Type B pancreatic cell (in vitro differentiated cells): ENCODE measurements around the gene TCP11L2. TPM values are rescaled to one million over a fixed set of nuclear protein-coding genes. Genes with fewer than 3 reads are reported as not detected.
"Not testable (repeated sequence)": the region's sequence is repeated elsewhere in the genome, so short reads cannot be mapped to it uniquely, and the experiment has no call there.

Experiments used
- DNase-seq: peaks from one replicate; pipeline ENCODE4 v3.0.0; 2021; ENCODE audit warnings: mixed read lengths; ENCODE audit not compliant: unreplicated experiment; ENCODE audit errors: extremely low spot score
- H3K27ac Mint-ChIP-seq: 2 replicates; pipeline ENCODE4 v1.8.0; 2021; ENCODE audit warnings: mild to moderate bottlenecking, mixed read lengths
- H3K27me3 Mint-ChIP-seq: 2 replicates; pipeline ENCODE4 v1.8.0; 2021; ENCODE audit warnings: mixed read lengths
- H3K36me3 Mint-ChIP-seq: 2 replicates; pipeline ENCODE4 v1.8.0; 2021; ENCODE audit warnings: mixed read lengths
- H3K4me1 Mint-ChIP-seq: one replicate; pipeline ENCODE4 v1.8.0; 2021; ENCODE audit warnings: mixed read lengths; ENCODE audit not compliant: unreplicated experiment
- H3K4me3 Mint-ChIP-seq: 2 replicates; pipeline ENCODE4 v1.8.0; 2021; ENCODE audit warnings: mild to moderate bottlenecking, mixed read lengths
- H3K9me3 Mint-ChIP-seq: 2 replicates; pipeline ENCODE4 v1.8.0; 2021; ENCODE audit warnings: mixed read lengths
- total RNA-seq: library from RNA; stranded (reverse); gene quantifications from 2 replicates; pipeline ENCODE4 v1.2.1, GENCODE V29; 2021; ENCODE audit warnings: low replicate concordance
- TF ChIP-seq, protein P1 (sequence below): fragments of 200-600 bp; sonication (generic); conservative IDR thresholded peaks from 2 replicates; pipeline ENCODE4 v1.5.0; 2021; ENCODE audit warnings: antibody characterized with exemption, mild to moderate bottlenecking

The TCP11L2 gene
- total RNA-seq, 1 donor from 2014 or later: 21.8 TPM

DNA sequence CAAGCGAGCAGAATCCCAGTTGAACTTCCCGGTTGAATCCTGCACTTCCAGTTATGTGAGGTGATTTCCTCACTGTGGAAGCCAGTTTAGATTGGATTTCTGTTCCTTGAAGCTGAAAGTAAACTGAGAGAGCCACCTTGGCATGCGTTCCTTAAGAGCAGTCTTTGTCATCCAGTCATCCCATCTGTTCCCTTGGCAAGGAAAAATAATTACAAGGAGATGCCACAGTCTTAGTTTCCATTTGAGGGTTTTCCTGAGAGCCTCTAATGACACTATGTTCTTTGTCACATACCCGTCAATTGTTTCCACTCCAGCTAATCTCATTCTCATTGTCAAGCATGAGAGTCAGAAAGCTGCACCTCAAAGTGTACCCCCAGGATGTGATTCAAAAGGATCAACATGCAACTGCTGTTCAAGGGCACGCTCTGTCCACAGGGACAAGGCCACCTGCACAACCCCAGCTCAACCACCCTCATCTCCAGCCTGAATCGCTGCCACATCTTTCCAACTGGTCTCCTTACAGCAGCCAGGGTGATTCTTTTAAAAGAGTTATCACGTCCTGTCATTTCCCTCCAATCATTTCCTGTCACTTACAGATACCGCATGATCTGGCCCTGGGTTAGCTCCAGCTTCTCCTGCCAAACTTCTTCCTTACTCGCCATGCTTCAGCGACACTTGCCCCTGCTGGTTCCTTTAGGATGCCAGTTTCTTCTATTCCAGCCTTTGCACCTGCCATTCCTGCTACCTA is 18.0 kb upstream of the TCP11L2 start:
- peaks cover 4% of the 10 kb centered on the region for H3K9me3 Mint-ChIP-seq
- H3K4me3 Mint-ChIP-seq: no peak overlapping the region
- H3K36me3 Mint-ChIP-seq: no peaks in the 10 kb centered on the region
- TF ChIP-seq, protein P1, sequence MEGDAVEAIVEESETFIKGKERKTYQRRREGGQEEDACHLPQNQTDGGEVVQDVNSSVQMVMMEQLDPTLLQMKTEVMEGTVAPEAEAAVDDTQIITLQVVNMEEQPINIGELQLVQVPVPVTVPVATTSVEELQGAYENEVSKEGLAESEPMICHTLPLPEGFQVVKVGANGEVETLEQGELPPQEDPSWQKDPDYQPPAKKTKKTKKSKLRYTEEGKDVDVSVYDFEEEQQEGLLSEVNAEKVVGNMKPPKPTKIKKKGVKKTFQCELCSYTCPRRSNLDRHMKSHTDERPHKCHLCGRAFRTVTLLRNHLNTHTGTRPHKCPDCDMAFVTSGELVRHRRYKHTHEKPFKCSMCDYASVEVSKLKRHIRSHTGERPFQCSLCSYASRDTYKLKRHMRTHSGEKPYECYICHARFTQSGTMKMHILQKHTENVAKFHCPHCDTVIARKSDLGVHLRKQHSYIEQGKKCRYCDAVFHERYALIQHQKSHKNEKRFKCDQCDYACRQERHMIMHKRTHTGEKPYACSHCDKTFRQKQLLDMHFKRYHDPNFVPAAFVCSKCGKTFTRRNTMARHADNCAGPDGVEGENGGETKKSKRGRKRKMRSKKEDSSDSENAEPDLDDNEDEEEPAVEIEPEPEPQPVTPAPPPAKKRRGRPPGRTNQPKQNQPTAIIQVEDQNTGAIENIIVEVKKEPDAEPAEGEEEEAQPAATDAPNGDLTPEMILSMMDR: no peak
- H3K27ac Mint-ChIP-seq: no peak overlapping the region
- peaks cover 5% of the 10 kb centered on the region for H3K4me1 Mint-ChIP-seq
- DNase-seq: no peak
- peaks cover 3% of the 10 kb centered on the region for H3K27me3 Mint-ChIP-seq

- DNase-seq: no peak
- H3K9me3 Mint-ChIP-seq: peaks cover 4% of the 10 kb centered on the region
- TF ChIP-seq, protein P1: no peak
- no peaks in the 10 kb centered on the region for H3K36me3 Mint-ChIP-seq
- H3K27ac Mint-ChIP-seq: no peak overlapping the region
- H3K4me1 Mint-ChIP-seq: peaks cover 5% of the 10 kb centered on the region
- H3K4me3 Mint-ChIP-seq: no peak overlapping the region
- peaks cover 3% of the 10 kb centered on the region for H3K27me3 Mint-ChIP-seq
Observed at GRCh38 chr12:106285982-106286381, 16.6 kb upstream of the TCP11L2 start.

DNA sequence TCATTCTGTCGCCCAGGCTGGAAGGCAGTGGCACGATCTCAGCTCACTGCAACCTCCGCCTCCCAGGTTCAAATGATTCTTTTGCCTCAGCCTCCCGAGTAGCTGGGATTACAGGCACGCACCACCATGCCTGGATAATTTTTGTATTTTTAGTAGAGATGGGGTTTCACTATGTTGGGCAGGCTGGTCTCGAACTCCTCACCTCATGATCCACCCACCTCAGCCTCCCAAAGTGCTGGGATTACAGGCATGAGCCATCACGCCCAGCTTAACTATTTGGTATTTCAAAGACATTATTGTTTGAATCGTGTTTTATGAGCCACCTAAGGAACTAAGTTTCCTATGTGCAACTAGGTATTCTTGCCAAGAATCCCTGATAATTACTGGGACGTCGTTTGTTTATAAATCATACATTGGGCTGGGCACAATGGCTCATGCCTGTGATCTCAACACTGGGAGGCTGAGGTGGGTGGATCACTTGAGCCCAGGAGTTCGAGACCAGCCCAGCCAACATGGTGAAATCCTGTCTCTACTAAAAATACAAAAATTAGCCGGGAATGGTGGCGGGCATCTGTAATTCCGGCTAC is 15.9 kb upstream of the TCP11L2 start:
- not testable (repeated sequence) for H3K9me3 Mint-ChIP-seq, H3K4me3 Mint-ChIP-seq, H3K27ac Mint-ChIP-seq

DNA sequence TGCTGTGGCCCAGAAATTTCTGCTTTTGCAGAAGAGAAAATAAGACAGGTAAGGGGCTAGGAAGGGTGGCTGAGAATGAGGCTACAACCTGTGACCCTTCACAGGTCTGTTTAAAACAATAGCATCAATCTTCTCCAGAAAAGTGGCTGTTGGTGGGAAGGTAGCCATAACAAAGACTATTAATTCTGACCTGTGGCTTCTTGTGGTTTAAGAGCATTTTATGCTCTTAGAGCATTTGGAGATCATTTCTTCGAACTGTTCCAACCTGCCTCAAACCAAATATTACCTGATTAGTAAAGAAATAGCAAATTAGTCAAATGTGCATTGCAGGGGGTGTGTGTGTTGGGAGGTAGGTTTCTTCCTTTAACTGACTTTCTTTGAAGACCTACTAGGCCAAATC is 15.2 kb upstream of the TCP11L2 start:
- Mint-ChIP-seq H3K4me3 (no peak overlapping the region), H3K4me1 (peaks cover 2% of the 10 kb centered on the region), H3K9me3 (peaks cover under 1% of the 10 kb centered on the region), H3K36me3 (no peaks in the 10 kb centered on the region), H3K27me3 (peaks cover 3% of the 10 kb centered on the region), H3K27ac (no peak overlapping the region)
- TF ChIP-seq, protein P1: no peak
- DNase-seq: no peak

More for the DNA sequence above, 15.9 kb upstream of the TCP11L2 start:
- not testable (repeated sequence) for H3K36me3 Mint-ChIP-seq, H3K27me3 Mint-ChIP-seq, H3K4me1 Mint-ChIP-seq, DNase-seq

GRCh38 chr12:106288101-106288493 is 14.4 kb upstream of the TCP11L2 start:
- Mint-ChIP-seq H3K36me3 (no peaks in the 10 kb centered on the region), H3K27me3 (peaks cover 3% of the 10 kb centered on the region), H3K27ac (no peak overlapping the region), H3K4me1 (no peaks in the 10 kb centered on the region), H3K4me3 (no peak overlapping the region), H3K9me3 (no peaks in the 10 kb centered on the region)
- DNase-seq: no peak
- TF ChIP-seq, protein P1: no peak

DNA sequence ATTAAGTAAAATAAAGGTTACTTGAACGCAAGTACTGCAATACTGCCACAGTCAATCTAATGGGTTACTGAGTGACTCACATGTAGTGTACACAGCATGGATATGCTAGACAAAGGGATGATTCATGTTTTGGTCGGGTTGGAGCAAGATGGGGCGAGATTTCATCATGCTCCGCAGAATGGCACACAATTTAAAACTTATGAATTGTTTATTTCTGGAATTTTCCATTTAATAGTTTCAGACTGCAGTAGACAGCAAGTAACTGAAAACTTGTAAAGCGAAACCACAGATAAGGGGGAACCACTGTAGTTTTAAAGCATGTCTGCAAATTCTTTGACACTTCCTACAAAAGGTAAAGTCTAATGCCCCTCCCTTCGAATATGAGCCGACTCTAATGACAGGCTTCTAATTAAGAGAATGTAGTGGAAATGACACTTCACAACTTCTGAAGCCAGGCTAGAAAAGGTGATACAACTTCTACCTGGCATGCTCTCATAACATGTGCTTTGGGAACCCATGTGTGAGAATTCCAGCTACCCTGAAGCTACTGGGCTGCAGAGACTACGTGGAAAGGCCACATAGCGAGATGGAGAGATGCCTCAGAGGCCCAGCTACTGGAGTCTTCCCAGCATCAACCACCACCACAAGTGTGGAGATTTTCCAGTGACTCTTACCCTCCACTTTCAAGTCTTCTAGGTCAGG is 13.9 kb upstream of the TCP11L2 start:
- no peak for DNase-seq

More for the DNA sequence above, 13.9 kb upstream of the TCP11L2 start:
- Mint-ChIP-seq H3K4me3 (no peak overlapping the region), H3K9me3 (no peaks in the 10 kb centered on the region), H3K36me3 (no peaks in the 10 kb centered on the region), H3K27me3 (peaks cover 3% of the 10 kb centered on the region), H3K27ac (no peak overlapping the region), H3K4me1 (no peaks in the 10 kb centered on the region)
- TF ChIP-seq, protein P1: no peak
